BLaER1 (cell line): ENCODE data around the gene NTM.

Source experiments
- H3K27ac ChIP-seq: shearing (Covaris generic); formaldehyde crosslinking; 2 replicates; pipeline ENCODE4 v1.8.1; 2022
- H3K27me3 ChIP-seq: shearing (Covaris generic); formaldehyde crosslinking; 2 replicates; pipeline ENCODE4 v1.8.1; 2022
- H3K36me3 ChIP-seq: shearing (Covaris generic); formaldehyde crosslinking; 2 replicates; pipeline ENCODE4 v1.8.1; 2022
- H3K4me1 ChIP-seq: shearing (Covaris generic); formaldehyde crosslinking; 2 replicates; pipeline ENCODE4 v1.8.1; 2022
- H3K4me2 ChIP-seq: shearing (Covaris generic); formaldehyde crosslinking; 2 replicates; pipeline ENCODE4 v1.8.1; 2022
- H3K4me3 ChIP-seq: shearing (Covaris generic); formaldehyde crosslinking; 2 replicates; pipeline ENCODE4 v1.8.1; 2022
- H3K9ac ChIP-seq: shearing (Covaris generic); formaldehyde crosslinking; 2 replicates; pipeline ENCODE4 v1.8.1; 2022
- H3K9me3 ChIP-seq: shearing (Covaris generic); formaldehyde crosslinking; 2 replicates; pipeline ENCODE4 v1.8.1; 2022
- H4K20me1 ChIP-seq: shearing (Covaris generic); formaldehyde crosslinking; 2 replicates; pipeline ENCODE4 v1.8.1; 2022
- Cebpa-rat ChIP-seq: shearing (Covaris generic); IDR thresholded peaks from 2 replicates; pipeline ENCODE4 v1.8.1; 2022

The NTM gene

DNA sequence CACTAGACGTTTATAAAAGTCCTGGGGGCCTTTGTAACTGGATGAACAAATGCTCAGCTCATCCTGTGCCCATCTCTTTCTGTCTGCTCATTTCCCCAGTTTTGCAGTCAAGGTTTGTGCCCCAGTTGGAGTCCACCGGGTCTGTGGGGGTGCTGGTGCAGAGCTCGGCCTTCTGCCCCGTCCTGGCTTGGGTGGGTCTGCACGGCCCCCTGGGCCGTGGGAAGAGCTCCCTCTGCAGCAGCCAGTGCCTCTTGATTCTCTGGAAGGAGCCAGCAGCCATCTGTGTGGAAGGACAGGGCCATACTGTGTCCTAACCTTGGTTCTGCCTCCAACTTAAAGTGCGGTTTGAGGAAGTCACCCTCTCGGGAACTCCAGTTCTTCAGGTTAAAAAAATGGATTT lies 140.2 kb downstream of the NTM start:
- Histone ChIP-seq H3K9ac (no peak overlapping the region), H3K4me2 (no peak overlapping the region), H3K27me3 (no peaks in the 10 kb centered on the region), H4K20me1 (no peaks in the 10 kb centered on the region), H3K4me3 (no peak overlapping the region), H3K9me3 (no peaks in the 10 kb centered on the region), H3K4me1 (no peaks in the 10 kb centered on the region), H3K36me3 (no peaks in the 10 kb centered on the region), H3K27ac (no peak overlapping the region)
- TF ChIP-seq Cebpa-rat: no peak

DNA sequence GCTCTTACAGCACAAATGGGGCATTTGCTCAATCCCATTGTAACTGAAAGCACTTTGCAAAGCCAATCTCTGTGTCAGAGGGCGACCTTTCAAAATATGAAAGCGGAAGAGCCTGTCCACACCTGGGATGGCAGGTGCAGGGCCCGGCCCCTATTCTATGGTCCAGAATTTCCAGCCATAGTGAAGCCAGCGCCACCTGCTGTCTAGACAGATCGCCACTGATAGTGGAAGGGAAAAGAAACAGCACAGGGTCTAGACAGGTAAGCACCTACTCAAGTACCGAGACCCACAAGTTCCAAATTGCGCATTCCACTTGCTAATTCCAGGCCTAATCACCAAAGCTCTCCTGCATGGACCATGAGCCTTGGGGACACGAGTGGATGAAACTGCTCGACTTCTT lies 141.4 kb downstream of the NTM start:
- H3K4me1 ChIP-seq: no peaks in the 10 kb centered on the region
- H4K20me1 ChIP-seq: no peaks in the 10 kb centered on the region
- no peaks in the 10 kb centered on the region for H3K36me3 ChIP-seq
- H3K9me3 ChIP-seq: no peaks in the 10 kb centered on the region
- no peak overlapping the region for H3K27ac ChIP-seq
- no peaks in the 10 kb centered on the region for H3K27me3 ChIP-seq
- no peak overlapping the region for H3K4me2 ChIP-seq
- H3K4me3 ChIP-seq: no peak overlapping the region
- no peak overlapping the region for H3K9ac ChIP-seq
- TF ChIP-seq Cebpa-rat: no peak

DNA sequence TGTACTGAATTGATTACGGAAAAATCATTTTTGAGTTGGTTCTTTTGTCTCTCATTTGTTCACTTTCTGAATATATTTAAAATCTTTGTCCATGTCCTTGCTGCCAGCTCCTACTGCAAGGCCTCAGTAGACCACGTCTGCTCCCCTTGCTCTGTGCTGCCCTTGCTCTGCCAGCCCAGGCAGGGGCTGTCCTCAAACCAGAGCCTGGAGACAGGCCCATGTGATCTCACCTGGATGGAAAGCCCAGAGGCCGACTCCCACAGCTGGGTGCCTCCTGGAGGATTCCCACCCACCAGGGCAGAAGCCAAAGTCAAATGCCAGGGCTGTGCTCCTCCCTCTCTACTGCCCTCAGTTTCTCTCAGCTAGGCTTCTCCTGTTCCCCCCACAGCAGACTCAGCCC lies 141.8 kb downstream of the NTM start:
- no peak overlapping the region for H3K9ac ChIP-seq
- H3K4me3 ChIP-seq: no peak overlapping the region
- no peaks in the 10 kb centered on the region for H3K27me3 ChIP-seq
- H3K4me1 ChIP-seq: no peaks in the 10 kb centered on the region
- TF ChIP-seq Cebpa-rat: no peak
- H3K36me3 ChIP-seq: no peaks in the 10 kb centered on the region
- no peak overlapping the region for H3K4me2 ChIP-seq
- no peak overlapping the region for H3K27ac ChIP-seq
- H3K9me3 ChIP-seq: no peaks in the 10 kb centered on the region
- no peaks in the 10 kb centered on the region for H4K20me1 ChIP-seq

DNA sequence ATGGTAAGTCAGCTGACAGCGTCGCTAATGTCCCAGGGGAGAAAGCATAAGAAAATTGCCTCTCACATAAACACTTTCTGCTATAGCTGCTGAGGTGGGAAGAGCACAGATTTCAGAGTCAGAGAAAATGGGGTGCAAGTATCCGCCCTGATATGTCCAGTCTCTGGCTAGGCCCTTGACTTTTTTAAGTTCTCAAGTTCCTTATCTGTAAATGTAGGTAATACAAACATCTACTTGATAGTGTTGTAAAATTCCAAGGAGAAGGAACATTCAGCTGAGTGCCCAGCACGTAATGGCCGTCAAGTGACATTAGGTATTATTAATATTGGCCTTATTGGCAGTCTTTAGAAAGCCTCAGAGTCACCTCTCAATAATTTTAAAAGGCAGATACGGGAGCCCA lies 143.6 kb downstream of the NTM start:
- Histone ChIP-seq H3K9ac (no peak overlapping the region), H3K4me2 (no peak overlapping the region), H4K20me1 (no peaks in the 10 kb centered on the region)

DNA sequence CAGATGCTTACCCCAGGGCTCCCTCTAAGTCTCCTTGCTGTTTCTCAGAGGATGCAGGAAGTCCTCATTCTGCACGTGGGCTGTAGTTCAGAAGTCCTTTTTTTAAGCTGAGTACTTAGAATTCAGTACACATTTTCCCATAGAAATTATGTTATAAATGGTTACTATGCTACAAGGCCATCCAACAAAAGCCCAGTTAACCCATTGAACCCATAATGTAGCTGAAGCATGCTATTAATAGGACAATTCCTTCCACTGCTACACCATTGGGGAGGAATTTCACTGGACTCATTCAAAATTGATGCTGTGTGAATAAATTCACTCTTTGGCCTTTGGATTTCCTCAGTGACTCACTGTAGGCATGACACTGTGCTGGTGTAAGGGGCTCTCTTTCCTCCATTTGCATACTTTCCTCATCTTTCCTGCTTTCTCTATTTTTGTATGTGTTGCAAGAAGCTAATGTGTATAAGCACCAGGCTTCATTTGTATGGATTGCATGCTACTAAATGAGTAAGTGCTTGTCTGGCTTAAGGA lies 148.0 kb downstream of the NTM start:
- no peaks in the 10 kb centered on the region for H3K9me3 ChIP-seq

More for the DNA sequence above, 143.6 kb downstream of the NTM start:
- no peaks in the 10 kb centered on the region for H3K4me1 ChIP-seq
- TF ChIP-seq Cebpa-rat: no peak
- H3K27ac ChIP-seq: no peak overlapping the region
- no peaks in the 10 kb centered on the region for H3K36me3 ChIP-seq
- H3K9me3 ChIP-seq: no peaks in the 10 kb centered on the region
- no peaks in the 10 kb centered on the region for H3K27me3 ChIP-seq
- H3K4me3 ChIP-seq: no peak overlapping the region

DNA sequence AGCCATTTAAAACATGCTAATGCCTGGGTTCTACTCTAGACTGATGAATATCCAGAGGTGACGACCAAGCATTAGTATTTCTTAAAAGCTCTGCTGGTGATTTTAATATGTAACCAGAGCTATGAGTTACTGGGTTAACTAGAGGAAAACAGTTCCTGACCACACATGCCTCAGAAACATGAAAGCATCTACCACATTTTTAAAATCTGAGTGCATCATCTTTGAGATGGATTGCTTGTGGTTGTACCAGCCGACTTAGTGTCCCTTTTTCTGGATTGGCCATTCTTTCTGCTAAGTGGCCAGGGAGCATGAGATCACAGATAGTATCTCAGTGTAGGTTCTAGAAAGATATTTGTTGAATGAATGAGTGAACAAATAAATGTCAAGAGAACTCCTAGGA lies 152.4 kb downstream of the NTM start:
- no peaks in the 10 kb centered on the region for H3K4me1 ChIP-seq
- no peak overlapping the region for H3K4me2 ChIP-seq
- no peak overlapping the region for H3K9ac ChIP-seq
- H3K27me3 ChIP-seq: no peaks in the 10 kb centered on the region
- no peaks in the 10 kb centered on the region for H3K9me3 ChIP-seq
- H4K20me1 ChIP-seq: no peaks in the 10 kb centered on the region
- TF ChIP-seq Cebpa-rat: no peak
- no peak overlapping the region for H3K4me3 ChIP-seq
- no peak overlapping the region for H3K27ac ChIP-seq
- no peaks in the 10 kb centered on the region for H3K36me3 ChIP-seq

More for the DNA sequence above, 148.0 kb downstream of the NTM start:
- no peaks in the 10 kb centered on the region for H3K27me3 ChIP-seq
- no peaks in the 10 kb centered on the region for H3K36me3 ChIP-seq
- H3K4me2 ChIP-seq: no peak overlapping the region
- no peak overlapping the region for H3K9ac ChIP-seq
- H3K27ac ChIP-seq: no peak overlapping the region
- H3K4me3 ChIP-seq: no peak overlapping the region
- H4K20me1 ChIP-seq: no peaks in the 10 kb centered on the region
- no peaks in the 10 kb centered on the region for H3K4me1 ChIP-seq
- TF ChIP-seq Cebpa-rat: no peak

DNA sequence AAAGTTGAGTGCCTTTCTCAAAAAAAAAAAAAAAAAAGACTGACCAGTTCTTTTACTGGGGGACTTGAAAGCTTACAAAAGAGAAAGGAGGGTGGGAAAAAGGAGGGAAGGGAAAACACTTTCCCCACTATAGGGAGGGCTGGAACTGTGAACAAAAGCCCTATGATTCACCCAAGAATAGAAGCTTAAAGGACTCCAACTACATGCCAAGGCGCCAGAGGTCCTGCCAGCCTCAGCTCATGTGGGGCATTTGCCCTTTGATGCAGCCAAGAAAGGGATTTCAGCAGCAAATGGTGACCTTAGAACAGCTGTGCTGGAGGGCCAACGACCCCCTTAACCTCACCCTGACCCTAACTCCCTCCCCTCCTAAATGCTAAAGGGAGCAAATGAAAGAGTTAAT lies 160.0 kb downstream of the NTM start:
- Histone ChIP-seq H3K27ac (no peak overlapping the region), H3K9me3 (no peaks in the 10 kb centered on the region), H3K27me3 (no peaks in the 10 kb centered on the region), H3K4me3 (no peak overlapping the region), H3K4me1 (peaks cover 7% of the 10 kb centered on the region), H3K4me2 (no peak overlapping the region), H3K9ac (no peak overlapping the region), H4K20me1 (no peaks in the 10 kb centered on the region), H3K36me3 (no peaks in the 10 kb centered on the region)
- no peak for TF ChIP-seq Cebpa-rat

DNA sequence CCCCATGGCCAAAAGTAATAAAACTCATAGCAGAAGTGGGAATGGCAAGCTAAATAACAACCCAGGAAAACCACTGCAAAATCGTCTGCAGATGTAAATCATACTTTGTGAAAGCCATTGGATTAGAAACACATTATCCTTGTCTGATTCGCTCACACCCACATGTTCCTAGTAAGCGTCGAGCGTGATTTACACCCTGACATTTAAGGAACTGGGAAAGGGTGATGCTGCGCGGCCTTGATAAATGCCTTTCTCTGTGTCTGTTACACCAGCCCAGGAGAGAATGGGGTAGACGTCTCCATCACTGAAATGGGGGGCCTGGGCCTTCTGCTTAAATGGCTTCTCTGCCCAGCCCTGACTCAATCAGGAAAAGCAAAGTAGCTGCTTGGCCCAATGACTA lies 162.7 kb downstream of the NTM start:
- peaks cover 7% of the 10 kb centered on the region for H3K4me1 ChIP-seq
- H3K4me3 ChIP-seq: no peak overlapping the region
- no peaks in the 10 kb centered on the region for H3K27me3 ChIP-seq
- no peaks in the 10 kb centered on the region for H4K20me1 ChIP-seq
- no peak overlapping the region for H3K9ac ChIP-seq
- H3K4me2 ChIP-seq: no peak overlapping the region
- H3K36me3 ChIP-seq: no peaks in the 10 kb centered on the region
- no peaks in the 10 kb centered on the region for H3K9me3 ChIP-seq
- H3K27ac ChIP-seq: no peak overlapping the region
- no peak for TF ChIP-seq Cebpa-rat

DNA sequence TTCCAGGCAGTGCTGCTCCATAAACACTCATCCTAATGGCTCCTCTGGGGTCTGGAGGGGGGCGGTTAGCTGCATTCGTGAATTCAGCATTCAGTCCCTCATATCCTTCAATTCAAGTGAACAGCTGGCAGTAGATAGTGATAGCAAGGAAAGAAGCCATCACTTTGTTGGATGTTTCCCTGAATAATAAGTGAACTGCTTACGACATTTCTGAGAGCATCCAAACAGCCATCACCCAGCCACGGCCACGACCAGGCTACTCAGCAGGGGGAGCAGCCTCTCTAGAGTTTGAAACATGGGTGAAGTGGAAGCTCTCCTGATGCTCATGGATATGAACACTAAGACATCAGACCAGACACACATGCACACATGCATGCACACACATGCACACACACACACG lies 163.6 kb downstream of the NTM start:
- no peak overlapping the region for H3K4me2 ChIP-seq
- TF ChIP-seq Cebpa-rat: no peak
- peaks cover 7% of the 10 kb centered on the region for H3K4me1 ChIP-seq
- H4K20me1 ChIP-seq: no peaks in the 10 kb centered on the region
- H3K27me3 ChIP-seq: no peaks in the 10 kb centered on the region
- H3K9ac ChIP-seq: no peak overlapping the region
- H3K27ac ChIP-seq: no peak overlapping the region
- no peaks in the 10 kb centered on the region for H3K36me3 ChIP-seq
- H3K9me3 ChIP-seq: no peaks in the 10 kb centered on the region
- H3K4me3 ChIP-seq: no peak overlapping the region

DNA sequence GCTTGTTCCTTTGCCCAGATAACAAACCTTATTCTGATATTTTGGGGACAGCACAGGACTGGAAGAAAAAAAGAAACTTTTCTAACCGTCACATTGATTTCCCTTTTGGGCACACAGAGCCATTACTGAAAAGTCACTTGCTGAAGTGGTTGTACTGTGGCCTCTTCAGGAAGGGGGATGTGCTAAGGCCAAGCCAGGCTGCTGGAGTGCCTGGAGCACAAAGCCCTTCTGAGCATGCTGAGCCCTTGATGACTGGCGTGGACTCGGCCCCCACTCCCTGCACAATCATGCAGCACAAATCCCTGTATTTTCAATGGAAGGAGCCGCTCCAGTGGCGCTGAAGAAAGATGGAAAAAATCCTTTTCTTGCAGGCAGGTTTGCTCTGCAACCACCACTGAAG lies 164.2 kb downstream of the NTM start:
- H3K4me1 ChIP-seq: peaks cover 7% of the 10 kb centered on the region
- H3K9me3 ChIP-seq: no peaks in the 10 kb centered on the region

DNA sequence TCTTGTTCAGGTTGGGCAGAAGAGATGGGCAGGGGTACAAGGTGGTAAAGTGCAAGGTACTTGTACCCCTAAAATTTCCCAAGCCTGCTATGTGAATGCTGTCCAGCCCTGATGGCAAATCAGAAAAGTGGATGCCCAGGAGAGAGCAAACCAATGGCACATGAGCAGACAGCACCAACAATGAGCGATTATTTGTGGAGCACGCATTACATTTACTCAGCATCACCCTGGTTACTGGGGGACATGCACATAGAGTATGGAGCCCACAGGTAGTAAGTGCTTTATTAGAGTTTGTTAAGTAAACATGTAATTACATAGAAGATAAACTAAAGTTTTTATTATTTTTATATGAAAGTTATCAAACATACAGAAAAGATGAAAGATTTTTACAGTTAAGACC lies 165.7 kb downstream of the NTM start:
- no peaks in the 10 kb centered on the region for H3K36me3 ChIP-seq

More for the DNA sequence above, 164.2 kb downstream of the NTM start:
- TF ChIP-seq Cebpa-rat: no peak
- Histone ChIP-seq H3K4me3 (no peak overlapping the region), H3K4me2 (no peak overlapping the region), H3K27me3 (no peaks in the 10 kb centered on the region), H3K27ac (no peak overlapping the region), H3K9ac (no peak overlapping the region), H3K36me3 (no peaks in the 10 kb centered on the region), H4K20me1 (no peaks in the 10 kb centered on the region)

More for the DNA sequence above, 165.7 kb downstream of the NTM start:
- no peak for TF ChIP-seq Cebpa-rat
- Histone ChIP-seq H4K20me1 (no peaks in the 10 kb centered on the region), H3K9ac (no peak overlapping the region), H3K27ac (no peak overlapping the region), H3K4me3 (no peak overlapping the region), H3K4me2 (no peak overlapping the region), H3K27me3 (no peaks in the 10 kb centered on the region), H3K9me3 (peaks cover 6% of the 10 kb centered on the region; the same call in 1 of the 2 replicates), H3K4me1 (peaks cover 6% of the 10 kb centered on the region)
